Measurements from ENCODE around the gene CREB1. TPM values are rescaled to one million over a fixed set of nuclear protein-coding genes. Genes with fewer than 3 reads are reported as not detected.
"Not testable (repeated sequence)": the region's sequence is repeated elsewhere in the genome, so short reads cannot be mapped to it uniquely, and the experiment has no call there.

Gene CREB1
- polyA plus RNA-seq, 3 donors: 65.1 to 81.1 (median 77.6) TPM

GRCh38 chr2:207606399-207606798 lies 76.6 kb downstream of the CREB1 start:
- no peak for DNase-seq

GRCh38 chr2:207606829-207607228 lies 77.1 kb downstream of the CREB1 start:
- no peak for DNase-seq

- no peak for DNase-seq
These were observed 83.0 kb downstream of the CREB1 start for GRCh38 chr2:207612714-207613113.

GRCh38 chr2:207614824-207615223 lies 85.1 kb downstream of the CREB1 start:
- no peak for DNase-seq

GRCh38 chr2:207616185-207616584 lies 86.4 kb downstream of the CREB1 start:
- DNase-seq: no peak

- no peak for DNase-seq
These were observed 87.4 kb downstream of the CREB1 start for GRCh38 chr2:207617011-207617671.

- DNase-seq: no peak
These were observed 90.0 kb downstream of the CREB1 start for GRCh38 chr2:207619764-207620203.

GRCh38 chr2:207621501-207622039 lies 91.8 kb downstream of the CREB1 start:
- no peak for DNase-seq

GRCh38 chr2:207624185-207625013 lies 94.6 kb downstream of the CREB1 start:
- DNase-seq: peak; percentile 67

- peak; percentile 80 for DNase-seq
These were observed 95.5 kb downstream of the CREB1 start, which contains the start of gene METTL21A for GRCh38 chr2:207625014-207625907. TSS of gene METTL21A (minus strand) at chr2:207625394. CDS start at chr2:207624375, 1,019 bp downstream.

- no peak for DNase-seq
These were observed 99.8 kb downstream of the CREB1 start for GRCh38 chr2:207629553-207629952.

GRCh38 chr2:207630491-207630890 lies 100.7 kb downstream of the CREB1 start:
- no peak for DNase-seq

- DNase-seq: no peak
These were observed 103.1 kb downstream of the CREB1 start for GRCh38 chr2:207632575-207633493.

GRCh38 chr2:207633686-207634085 lies 103.9 kb downstream of the CREB1 start:
- no peak for DNase-seq

- DNase-seq: no peak
These were observed 105.9 kb downstream of the CREB1 start for GRCh38 chr2:207635468-207636200.

GRCh38 chr2:207639288-207639687 lies 109.5 kb downstream of the CREB1 start:
- DNase-seq: not testable (repeated sequence)

- no peak for DNase-seq
These were observed 110.4 kb downstream of the CREB1 start for GRCh38 chr2:207640160-207640559.

GRCh38 chr2:207640661-207641060 lies 110.9 kb downstream of the CREB1 start:
- no peak for DNase-seq

GRCh38 chr2:207643892-207644291 lies 114.1 kb downstream of the CREB1 start:
- no peak for DNase-seq

- not testable (repeated sequence) for DNase-seq
These were observed 116.8 kb downstream of the CREB1 start for GRCh38 chr2:207646582-207646981.
